ENCODE measurements around the gene B4GALT3.

Gene B4GALT3

GRCh38 chr1:161185732-161186311 lies 8.5 kb upstream of the B4GALT3 start:
- no peak for DNase-seq

- DNase-seq, result peak; percentile 50 to 94 (median 69)
Measured at GRCh38 chr1:161185282-161185682, 8.0 kb upstream of the B4GALT3 start.

GRCh38 chr1:161182214-161182613 lies 4.9 kb upstream of the B4GALT3 start:
- peak in 2 of 5 donors; percentile 19 to 91 for DNase-seq

- peak in 1 of 5 donors; percentile 41 for DNase-seq
Measured at GRCh38 chr1:161180639-161181038, 3.3 kb upstream of the B4GALT3 start.

- DNase-seq, result no peak
Measured at GRCh38 chr1:161179698-161180097, 2.4 kb upstream of the B4GALT3 start.

GRCh38 chr1:161177936-161178244 lies 583 bp upstream of the B4GALT3 start:
- DNase-seq, result no peak

GRCh38 chr1:161176468-161177111 lies 717 bp downstream of the B4GALT3 start:
- DNase-seq, result no peak

GRCh38 chr1:161175771-161176453 lies 1.4 kb downstream of the B4GALT3 start:
- DNase-seq, result no peak

GRCh38 chr1:161174911-161175310 lies 2.4 kb downstream of the B4GALT3 start:
- DNase-seq, result no peak

GRCh38 chr1:161173711-161174110 lies 3.6 kb downstream of the B4GALT3 start:
- no peak for DNase-seq

GRCh38 chr1:161172776-161173376 lies 4.4 kb downstream of the B4GALT3 start:
- DNase-seq, result no peak

- no peak for DNase-seq
Measured at GRCh38 chr1:161172349-161172748, 5.0 kb downstream of the B4GALT3 start.

- DNase-seq, result no peak
Measured at GRCh38 chr1:161171696-161172095, 5.6 kb downstream of the B4GALT3 start.

GRCh38 chr1:161171191-161171590 lies 6.1 kb downstream of the B4GALT3 start:
- DNase-seq, result no peak

GRCh38 chr1:161168906-161169305 lies 8.4 kb downstream of the B4GALT3 start:
- no peak for DNase-seq

- no peak for DNase-seq
Measured at GRCh38 chr1:161166669-161167548, 10.4 kb downstream of the B4GALT3 start.

- DNase-seq, result peak; percentile 84 to 97 (median 90)
Measured at GRCh38 chr1:161165742-161166668, 11.3 kb downstream of the B4GALT3 start, which contains the start of gene PPOX. PPOX (plus strand) TSS chr1:161166426; CDS start chr1:161166848, 422 bp downstream.

- no peak for DNase-seq
Measured at GRCh38 chr1:161164901-161165610, 12.3 kb downstream of the B4GALT3 start.

GRCh38 chr1:161163793-161164192 lies 13.5 kb downstream of the B4GALT3 start:
- no peak for DNase-seq

GRCh38 chr1:161162806-161163205 lies 14.5 kb downstream of the B4GALT3 start:
- no peak for DNase-seq

GRCh38 chr1:161162052-161162451 lies 15.3 kb downstream of the B4GALT3 start:
- no peak for DNase-seq

All from T-helper 1 cell (primary cell).